B cell (primary cell): ENCODE measurements around the gene RHOD. TPM values are rescaled to one million over a fixed set of nuclear protein-coding genes. Genes with fewer than 3 reads are reported as not detected.

ENCODE experiments used
- ATAC-seq: fragments of 200-7000 bp; cut with Tn5 transposase; one replicate; pipeline ENCODE4 v1.10.0; 2021; ENCODE audit warnings: low read depth, mild to moderate bottlenecking, moderate number of reproducible peaks, moderate library complexity
- CTCF ChIA-PET: fragments of 350-600 bp; sonication (Branson Sonifier 250); formaldehyde crosslinking; loops from one replicate; lab custom pipeline; 2021; ENCODE audit warnings: antibody characterized with exemption, inconsistent platforms; lab: Charles Lee
- POLR2A ChIA-PET: fragments of 350-600 bp; sonication (Branson Sonifier 250); formaldehyde crosslinking; loops from one replicate; lab custom pipeline; 2021; ENCODE audit warnings: antibody characterized with exemption; lab: Charles Lee
- DNase-seq: peaks from one replicate; pipeline ENCODE4 v3.0.0; 2013
- H2AFZ ChIP-seq: 2 replicates; pipeline ENCODE4 v1.6.1; 2012; ENCODE audit warnings: mild to moderate bottlenecking, low read depth, low read length; ENCODE audit not compliant: insufficient read depth, poor library complexity, severe bottlenecking
- H3K27ac ChIP-seq, 2 donors: 1 replicate in 1 of 2; 2 replicates in 1 of 2; pipeline ENCODE4 v1.5.1; 2012 to 2013; ENCODE audit warnings: low read length in 2 of 2, mild to moderate bottlenecking in 2 of 2, moderate library complexity in 1 of 2
- H3K27me3 ChIP-seq, 4 experiments: fragments of 200-600 bp in 1 of 4; sonication (generic) in 1 of 4; replicated peaks in 1 of 4; 1 replicate in 2 of 4; 2 replicates in 2 of 4; pipeline versions ENCODE4 v1.6.1 to v1.7.0; 2013 to 2016; ENCODE audit warnings: low read length in 3 of 4, mild to moderate bottlenecking in 2 of 4, mixed read lengths in 1 of 4, moderate library complexity in 1 of 4; ENCODE audit not compliant: insufficient read depth in 4 of 4, control insufficient read depth in 3 of 4; ENCODE audit errors: control extremely low read depth in 1 of 4
- H3K36me3 ChIP-seq, 2 experiments: replicated peaks in 1 of 2; 1 replicate in 1 of 2; 2 replicates in 1 of 2; pipeline versions ENCODE4 v1.6.1 to v1.7.1; 2013; ENCODE audit warnings: low read length in 1 of 2; ENCODE audit not compliant: insufficient read depth in 2 of 2, control insufficient read depth in 1 of 2; ENCODE audit errors: control extremely low read depth in 1 of 2, extremely low read depth in 1 of 2
- H3K4me1 ChIP-seq, 2 donors: fragments of 200-600 bp in 1 of 2; sonication (generic) in 1 of 2; 1 replicate in 1 of 2; 2 replicates in 1 of 2; pipeline versions ENCODE4 v1.5.1 to v1.6.1; 2013 to 2017; ENCODE audit warnings: low read length in 2 of 2; ENCODE audit not compliant: control insufficient read depth in 2 of 2, insufficient read depth in 2 of 2
- H3K4me2 ChIP-seq: replicated peaks from 2 replicates; pipeline ENCODE3; 2012; ENCODE audit warnings: mild to moderate bottlenecking, low read depth, low read length; ENCODE audit not compliant: poor library complexity, severe bottlenecking
- H3K4me3 ChIP-seq, 5 experiments: fragments of 200-600 bp in 1 of 5; sonication (generic) in 1 of 5; 1 replicate in 3 of 5; 2 replicates in 2 of 5; pipeline versions ENCODE4 v1.5.1 to v1.7.0; 2011 to 2016; ENCODE audit warnings: low read length in 4 of 5, mild to moderate bottlenecking in 4 of 5, low read depth in 2 of 5, control low read depth in 1 of 5, moderate library complexity in 1 of 5; ENCODE audit not compliant: insufficient read depth in 1 of 5; ENCODE audit errors: control extremely low read depth in 1 of 5, extremely low read depth in 1 of 5
- H3K79me2 ChIP-seq: fragments of 200-600 bp; sonication (generic); one replicate; pipeline ENCODE4 v1.6.0; 2016; ENCODE audit warnings: low read length; ENCODE audit not compliant: control insufficient read depth, insufficient read depth
- H3K9ac ChIP-seq: fragments of 200-600 bp; sonication (generic); 2 replicates; pipeline ENCODE4 v1.6.1; 2017; ENCODE audit warnings: mild to moderate bottlenecking, low read length, moderate library complexity
- H3K9me3 ChIP-seq, 3 donors: one replicate each; pipeline versions ENCODE4 v1.6.1 to v1.7.1; 2013; ENCODE audit warnings: low read length in 2 of 3; ENCODE audit not compliant: control insufficient read depth in 2 of 3, insufficient read depth in 1 of 3; ENCODE audit errors: control extremely low read depth in 1 of 3
- H4K20me1 ChIP-seq: 2 replicates; pipeline ENCODE4 v1.6.0; 2012; ENCODE audit warnings: mild to moderate bottlenecking, low read length; ENCODE audit not compliant: insufficient read depth, control insufficient read depth, poor library complexity, severe bottlenecking
- H3K27ac Mint-ChIP-seq: one replicate; pipeline ENCODE4 v1.8.0; 2021; ENCODE audit warnings: mixed read lengths
- H3K27me3 Mint-ChIP-seq: one replicate; pipeline ENCODE4 v1.8.0; 2021; ENCODE audit warnings: mixed read lengths
- H3K4me1 Mint-ChIP-seq: one replicate; pipeline ENCODE4 v1.8.0; 2021; ENCODE audit warnings: mixed read lengths
- H3K4me3 Mint-ChIP-seq: one replicate; pipeline ENCODE4 v1.8.0; 2021; ENCODE audit warnings: mixed read lengths
- H3K9me3 Mint-ChIP-seq: one replicate; pipeline ENCODE4 v1.8.0; 2022; ENCODE audit warnings: mixed read lengths; ENCODE audit not compliant: insufficient read depth
- CTCF ChIP-seq: fragments of 200-600 bp; IDR thresholded peaks from one replicate; pipeline ENCODE4 v1.8.0; 2022; ENCODE audit warnings: antibody characterized with exemption, mild to moderate bottlenecking
- EZH2 ChIP-seq: IDR thresholded peaks from 2 replicates; pipeline ENCODE4 v1.6.1; 2012; ENCODE audit warnings: borderline replicate concordance, low read depth, mild to moderate bottlenecking, moderate library complexity, low read length; ENCODE audit not compliant: insufficient read depth, poor library complexity, severe bottlenecking
- WGBS: methylation state at CpG from one replicate; pipeline ENCODE4 v1.1.5; 2013; ENCODE audit warnings: missing lambda C conversion rate; ENCODE audit not compliant: insufficient coverage; 5-methylcytosine and 5-hydroxymethylcytosine counted together
- intact Hi-C: fragments of 100-400 bp; cut with micrococcal nuclease; formaldehyde crosslinking; loops from one replicate; pipeline ENCODE4 v1.10.0; 2022
- polyA plus RNA-seq: library from polyadenylated mRNA; depleted of rRNA; stranded (reverse); fragments of >200 nt; gene quantifications from 2 replicates; pipeline ENCODE4 v1.2.3, GENCODE V29; 2012
- total RNA-seq, 2 donors: library from RNA; stranded (reverse); fragments of 120-200 nt in 1 of 2; gene quantifications; 1 replicate in 1 of 2; 2 replicates in 1 of 2; pipeline versions ENCODE4 v1.2.3 to v1.2.4, GENCODE V29; 2013 to 2022

RHOD gene
- total and polyA plus RNA-seq, 2 donors (not counting 1 experiment from before 2014, with no cell fraction given) = 0.42 to 0.48 TPM

GRCh38 chr11:67048515-67049130 lies 8.0 kb upstream of the RHOD start:
- no peak overlapping the region for H2AFZ ChIP-seq
- no peak overlapping the region for H3K27ac Mint-ChIP-seq
- no peaks in the 10 kb centered on the region for H3K36me3 ChIP-seq
- H4K20me1 ChIP-seq = no peaks in the 10 kb centered on the region
- no peak overlapping the region for H3K9ac ChIP-seq
- H3K79me2 ChIP-seq = no peaks in the 10 kb centered on the region
- DNase-seq (no peak), ATAC-seq (no peak)
- WGBS = 92% methylated on average over 22 of the region's 22 CpGs
- ChIA-PET CTCF (no interaction called here), POLR2A (interaction anchor here (0.6 kb wide), 1 partner anchor 21 kb away, joined by 10 read pairs; no protein-coding TSS in a partner anchor)
- no peaks in the 10 kb centered on the region for H3K9me3 ChIP-seq
- H3K27ac ChIP-seq = no peak overlapping the region
- peaks cover 8% of the 10 kb centered on the region for H3K4me1 Mint-ChIP-seq
- no peak overlapping the region for H3K4me3 ChIP-seq
- TF ChIP-seq CTCF (no peak), EZH2 (no peak)
- intact Hi-C loops = no loop called here
- no peak overlapping the region for H3K4me2 ChIP-seq
- peaks cover 0 to 47% (median 10%) of the 10 kb centered on the region in 4 experiments for H3K27me3 ChIP-seq
- H3K9me3 Mint-ChIP-seq = no peaks in the 10 kb centered on the region
- H3K27me3 Mint-ChIP-seq = peaks cover 32% of the 10 kb centered on the region
- H3K4me1 ChIP-seq = peaks cover 0 to 8% of the 10 kb centered on the region in 2 donors
- H3K4me3 Mint-ChIP-seq = no peak overlapping the region

GRCh38 chr11:67050139-67050538 lies 6.5 kb upstream of the RHOD start:
- H3K27me3 Mint-ChIP-seq = peaks cover 33% of the 10 kb centered on the region
- H3K4me1 Mint-ChIP-seq = peaks cover 8% of the 10 kb centered on the region
- 87% methylated on average over 3 of the region's 3 CpGs for whole genome bisulfite sequencing
- no peaks in the 10 kb centered on the region for H3K9me3 Mint-ChIP-seq
- Histone ChIP-seq H3K4me3 (no peak overlapping the region), H3K4me1 (peaks cover 0 to 8% of the 10 kb centered on the region in 2 donors), H3K9me3 (no peaks in the 10 kb centered on the region), H3K27me3 (peaks cover 0 to 39% (median 6%) of the 10 kb centered on the region in 4 experiments), H4K20me1 (no peaks in the 10 kb centered on the region), H2AFZ (no peak overlapping the region), H3K9ac (no peak overlapping the region), H3K4me2 (no peak overlapping the region), H3K27ac (no peak overlapping the region), H3K36me3 (no peaks in the 10 kb centered on the region), H3K79me2 (no peaks in the 10 kb centered on the region)
- ChIA-PET CTCF (no interaction called here), POLR2A (no interaction called here)
- DNase-seq (no peak), ATAC-seq (no peak)
- intact Hi-C loops = no loop called here
- H3K27ac Mint-ChIP-seq = no peak overlapping the region
- TF ChIP-seq CTCF (no peak), EZH2 (no peak)
- H3K4me3 Mint-ChIP-seq = no peak overlapping the region
